PFSK-1 (cell line): ENCODE data around the gene LSM4.

Source experiments
- FOXP2 ChIP-seq: optimal IDR thresholded peaks from 2 replicates; pipeline ENCODE3; 2011; ENCODE audit warnings: borderline replicate concordance, control low read depth, inconsistent platforms; ENCODE audit not compliant: insufficient read depth; ENCODE audit errors: extremely low read length, extremely low read depth
- POLR2AphosphoS5 ChIP-seq: IDR thresholded peaks from 2 replicates; pipeline ENCODE4 v1.6.1; 2012; ENCODE audit warnings: low read depth, mild to moderate bottlenecking, control low read depth, low read length, moderate library complexity
- SIN3A ChIP-seq: IDR thresholded peaks from 2 replicates; pipeline ENCODE4 v1.6.1; 2012; ENCODE audit warnings: mild to moderate bottlenecking, low read length, moderate library complexity, borderline replicate concordance; ENCODE audit not compliant: insufficient read depth
- TAF1 ChIP-seq: IDR thresholded peaks from 2 replicates; pipeline ENCODE4 v1.6.1; 2012; ENCODE audit warnings: low read length, control low read depth, borderline replicate concordance; ENCODE audit not compliant: insufficient read depth
- TF ChIP-seq, protein P1 (sequence below), 2 experiments: IDR thresholded peaks; 2 replicates each; pipeline versions ENCODE4 v1.6.1 to v1.8.0; 2011 to 2012; ENCODE audit warnings: low read depth in 2 of 2, low read length in 2 of 2, control low read depth in 1 of 2, inconsistent platforms in 1 of 2, mild to moderate bottlenecking in 1 of 2, moderate library complexity in 1 of 2; ENCODE audit not compliant: insufficient read depth in 1 of 2

DNA sequence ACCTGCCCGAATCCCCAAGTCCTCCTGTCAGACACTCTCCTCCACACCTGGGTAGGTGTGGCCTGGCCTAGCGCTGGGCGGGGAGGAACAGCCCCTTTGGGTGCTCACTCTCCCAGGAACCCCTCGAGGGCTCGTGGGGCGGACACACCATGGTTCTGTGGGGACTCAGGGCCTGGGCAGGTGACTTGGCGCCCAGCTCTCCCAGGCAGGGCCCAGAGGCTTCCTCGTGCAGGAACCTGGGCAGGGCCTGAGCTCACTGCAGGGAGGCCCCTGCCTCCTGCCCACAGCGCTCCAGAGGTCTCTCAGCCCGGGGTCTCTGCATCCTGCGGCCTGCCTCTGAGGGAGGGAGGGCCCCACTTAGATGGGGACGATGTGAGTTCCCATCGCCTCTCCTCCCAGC lies 11.9 kb downstream of the LSM4 start:
- no peak for TF ChIP-seq SIN3A
- no peak for TF ChIP-seq TAF1
- TF ChIP-seq POLR2AphosphoS5 = no peak
- TF ChIP-seq, protein P1, sequence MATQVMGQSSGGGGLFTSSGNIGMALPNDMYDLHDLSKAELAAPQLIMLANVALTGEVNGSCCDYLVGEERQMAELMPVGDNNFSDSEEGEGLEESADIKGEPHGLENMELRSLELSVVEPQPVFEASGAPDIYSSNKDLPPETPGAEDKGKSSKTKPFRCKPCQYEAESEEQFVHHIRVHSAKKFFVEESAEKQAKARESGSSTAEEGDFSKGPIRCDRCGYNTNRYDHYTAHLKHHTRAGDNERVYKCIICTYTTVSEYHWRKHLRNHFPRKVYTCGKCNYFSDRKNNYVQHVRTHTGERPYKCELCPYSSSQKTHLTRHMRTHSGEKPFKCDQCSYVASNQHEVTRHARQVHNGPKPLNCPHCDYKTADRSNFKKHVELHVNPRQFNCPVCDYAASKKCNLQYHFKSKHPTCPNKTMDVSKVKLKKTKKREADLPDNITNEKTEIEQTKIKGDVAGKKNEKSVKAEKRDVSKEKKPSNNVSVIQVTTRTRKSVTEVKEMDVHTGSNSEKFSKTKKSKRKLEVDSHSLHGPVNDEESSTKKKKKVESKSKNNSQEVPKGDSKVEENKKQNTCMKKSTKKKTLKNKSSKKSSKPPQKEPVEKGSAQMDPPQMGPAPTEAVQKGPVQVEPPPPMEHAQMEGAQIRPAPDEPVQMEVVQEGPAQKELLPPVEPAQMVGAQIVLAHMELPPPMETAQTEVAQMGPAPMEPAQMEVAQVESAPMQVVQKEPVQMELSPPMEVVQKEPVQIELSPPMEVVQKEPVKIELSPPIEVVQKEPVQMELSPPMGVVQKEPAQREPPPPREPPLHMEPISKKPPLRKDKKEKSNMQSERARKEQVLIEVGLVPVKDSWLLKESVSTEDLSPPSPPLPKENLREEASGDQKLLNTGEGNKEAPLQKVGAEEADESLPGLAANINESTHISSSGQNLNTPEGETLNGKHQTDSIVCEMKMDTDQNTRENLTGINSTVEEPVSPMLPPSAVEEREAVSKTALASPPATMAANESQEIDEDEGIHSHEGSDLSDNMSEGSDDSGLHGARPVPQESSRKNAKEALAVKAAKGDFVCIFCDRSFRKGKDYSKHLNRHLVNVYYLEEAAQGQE (IDR thresholded peaks at IDR 0.05; ENCODE audit: insufficient read depth in 1 of 2, low read depth in 2 of 2, low read length in 2 of 2) = no peak
- TF ChIP-seq FOXP2 = no peak
